ENCODE results near the gene ALKBH6. TPM values are rescaled to one million over a fixed set of nuclear protein-coding genes. Genes with fewer than 3 reads are reported as not detected.
"Not testable (repeated sequence)": the region's sequence is repeated elsewhere in the genome, so short reads cannot be mapped to it uniquely, and the experiment has no call there.

The ALKBH6 gene
- total RNA-seq, 1 experiment from 2014 or later: 34.1 TPM

GRCh38 chr19:35992907-35993765 is 20.9 kb downstream of the ALKBH6 start:
- no peak for DNase-seq (ENCODE audit: low read depth)

GRCh38 chr19:35991731-35992450 is 22.1 kb downstream of the ALKBH6 start:
- DNase-seq (ENCODE audit: low read depth): peak; percentile 65

GRCh38 chr19:35990771-35991730 is 23.0 kb downstream of the ALKBH6 start:
- DNase-seq (ENCODE audit: low read depth): no peak

GRCh38 chr19:35990156-35990555 is 23.9 kb downstream of the ALKBH6 start:
- no peak for DNase-seq (ENCODE audit: low read depth)

- DNase-seq (ENCODE audit: low read depth): no peak
Measured at GRCh38 chr19:35988824-35989223, 25.2 kb downstream of the ALKBH6 start.

GRCh38 chr19:35987571-35987896 is 26.5 kb downstream of the ALKBH6 start:
- DNase-seq (ENCODE audit: low read depth): no peak

- peak; percentile 24 for DNase-seq (ENCODE audit: low read depth)
Measured at GRCh38 chr19:35986664-35987570, 27.1 kb downstream of the ALKBH6 start.

GRCh38 chr19:35986111-35986510 is 27.9 kb downstream of the ALKBH6 start:
- no peak for DNase-seq (ENCODE audit: low read depth)

GRCh38 chr19:35983177-35983576 is 30.8 kb downstream of the ALKBH6 start:
- no peak for DNase-seq (ENCODE audit: low read depth)

GRCh38 chr19:35980997-35981396 is 33.0 kb downstream of the ALKBH6 start:
- not testable (repeated sequence) for DNase-seq (ENCODE audit: low read depth)

- DNase-seq (ENCODE audit: low read depth): no peak
Measured at GRCh38 chr19:35978832-35979365, 35.1 kb downstream of the ALKBH6 start.

- DNase-seq (ENCODE audit: low read depth): no peak
Measured at GRCh38 chr19:35978271-35978670, 35.7 kb downstream of the ALKBH6 start.

GRCh38 chr19:35977446-35978222 is 36.4 kb downstream of the ALKBH6 start:
- no peak for DNase-seq (ENCODE audit: low read depth)

- no peak for DNase-seq (ENCODE audit: low read depth)
Measured at GRCh38 chr19:35975608-35976214, 38.3 kb downstream of the ALKBH6 start.

- no peak for DNase-seq (ENCODE audit: low read depth)
Measured at GRCh38 chr19:35973487-35973886, 40.5 kb downstream of the ALKBH6 start.

- DNase-seq (ENCODE audit: low read depth): no peak
Measured at GRCh38 chr19:35966771-35967170, 47.2 kb downstream of the ALKBH6 start.

GRCh38 chr19:35963514-35963913 is 50.5 kb downstream of the ALKBH6 start:
- DNase-seq (ENCODE audit: low read depth): peak; percentile 62

GRCh38 chr19:35960432-35960972 is 53.5 kb downstream of the ALKBH6 start:
- DNase-seq (ENCODE audit: low read depth): no peak

- no peak for DNase-seq (ENCODE audit: low read depth)
Measured at GRCh38 chr19:35959968-35960320, 54.1 kb downstream of the ALKBH6 start.
